ENCODE results near the gene EID2. TPM values are rescaled to one million over a fixed set of nuclear protein-coding genes. Genes with fewer than 3 reads are reported as not detected.

Gene EID2
- total and polyA plus RNA-seq, 12 donors = 9.0 to 15.9 (median 12.2) TPM

GRCh38 chr19:39499932-39500331 is 40.0 kb downstream of the EID2 start:
- H3K27ac ChIP-seq = no peak overlapping the region
- no peak for DNase-seq
- peaks cover 0 to 27% (median 19%) of the 10 kb centered on the region in 9 donors for H3K4me1 ChIP-seq
- H3K9me3 ChIP-seq = no peaks in the 10 kb centered on the region
- ATAC-seq = no peak
- 77 to 83% methylated on average over 8 of the region's 8 CpGs for WGBS, 2 donors
- no peaks in the 10 kb centered on the region for H3K36me3 ChIP-seq
- TF ChIP-seq CTCF (IDR thresholded peaks at IDR 0.05) = no peak
- no peak overlapping the region for H3K4me3 ChIP-seq
- intact Hi-C loops (cut with DNase I) = no loop called here
- peaks cover 19 to 98% (median 88%) of the 10 kb centered on the region in 7 donors for H3K27me3 ChIP-seq

GRCh38 chr19:39498798-39499642 is 40.9 kb downstream of the EID2 start, which contains the start of gene DLL3:
Gene DLL3 (plus strand): TSS chr19:39498947. CDS start chr19:39498975, 28 bp downstream.
- H3K27ac ChIP-seq = no peak within 1 kb of the TSS

GRCh38 chr19:39497996-39498797 is 41.8 kb downstream of the EID2 start:
- peak in 5 of 8 donors; percentile 33 to 75 (median 65) for ATAC-seq
- Histone ChIP-seq H3K27ac (no peak overlapping the region), H3K36me3 (no peaks in the 10 kb centered on the region), H3K4me3 (peak overlapping the region in 4 of 10 donors; percentile 3 to 18 (median 14)), H3K4me1 (peaks cover 0 to 27% (median 19%) of the 10 kb centered on the region in 9 donors), H3K9me3 (no peaks in the 10 kb centered on the region), H3K27me3 (peaks cover 10 to 80% (median 71%) of the 10 kb centered on the region in 7 donors)
- 1% methylated on average over 40 of the region's 40 CpGs for WGBS, 2 donors
- TF ChIP-seq CTCF (IDR thresholded peaks at IDR 0.05) = peak in 6 of 9 donors; percentile 23 to 58 (median 48)
- DNase-seq = peak in 1 of 2 donors; percentile 49
- intact Hi-C loops (cut with DNase I) = no loop called here

More at GRCh38 chr19:39498798-39499642, 40.9 kb downstream of the EID2 start, which contains the start of gene DLL3:
- ATAC-seq = peak in 1 of 8 donors; percentile 18
- Histone ChIP-seq H3K4me3 (peak within 1 kb of the TSS in 4 of 10 donors; percentile 3 to 18 (median 14)), H3K27me3 (peaks cover 14 to 88% (median 79%) of the 10 kb centered on the region in 7 donors), H3K36me3 (no peaks in the 10 kb centered on the region), H3K9me3 (no peaks in the 10 kb centered on the region), H3K4me1 (peaks cover 0 to 27% (median 19%) of the 10 kb centered on the region in 9 donors)
- 1 to 2% methylated on average over 60 of the region's 60 CpGs for WGBS, 2 donors
- no peak for TF ChIP-seq CTCF (IDR thresholded peaks at IDR 0.05)
- intact Hi-C loops (cut with DNase I) = no loop called here
- DNase-seq = no peak

GRCh38 chr19:39497701-39497995 is 42.3 kb downstream of the EID2 start:
- Histone ChIP-seq H3K27me3 (peaks cover 10 to 75% (median 66%) of the 10 kb centered on the region in 7 donors), H3K36me3 (no peaks in the 10 kb centered on the region), H3K27ac (no peak overlapping the region), H3K9me3 (no peaks in the 10 kb centered on the region), H3K4me3 (peak overlapping the region in 4 of 10 donors; percentile 3 to 18 (median 14)), H3K4me1 (peaks cover 0 to 22% (median 18%) of the 10 kb centered on the region in 9 donors)
- ATAC-seq (no peak), DNase-seq (no peak)
- intact Hi-C loops (cut with DNase I) = no loop called here
- 0 to 1% methylated on average over 7 of the region's 7 CpGs for WGBS, 2 donors
- no peak for TF ChIP-seq CTCF (IDR thresholded peaks at IDR 0.05)

All from heart right ventricle (tissue), 16 donors.